ENCODE measurements around the gene SEC24B. TPM values are rescaled to one million over a fixed set of nuclear protein-coding genes. Genes with fewer than 3 reads are reported as not detected.

SEC24B gene
- total RNA-seq, 1 experiment from 2014 or later = 39.3 TPM

DNA sequence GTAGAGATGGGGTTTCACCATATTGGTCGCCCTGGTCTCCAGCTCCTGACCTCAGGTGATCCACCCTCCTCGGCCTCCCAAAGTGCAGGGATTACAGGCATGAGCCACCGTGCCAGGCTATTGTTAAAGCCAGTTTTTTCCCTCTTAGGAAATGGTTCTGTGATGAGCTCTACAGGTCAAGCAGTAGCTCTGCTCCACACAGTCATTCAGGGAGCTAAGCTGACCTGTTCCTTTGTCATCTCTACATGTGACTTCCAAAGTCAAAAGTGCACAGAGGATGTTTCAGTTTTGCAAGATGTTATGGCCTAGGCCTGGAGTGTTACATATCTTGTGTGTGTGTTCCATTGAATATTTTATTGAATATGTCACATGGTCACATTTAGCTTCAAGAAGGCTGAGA is 137.9 kb downstream of the SEC24B start:
- TF ChIP-seq, protein P1, sequence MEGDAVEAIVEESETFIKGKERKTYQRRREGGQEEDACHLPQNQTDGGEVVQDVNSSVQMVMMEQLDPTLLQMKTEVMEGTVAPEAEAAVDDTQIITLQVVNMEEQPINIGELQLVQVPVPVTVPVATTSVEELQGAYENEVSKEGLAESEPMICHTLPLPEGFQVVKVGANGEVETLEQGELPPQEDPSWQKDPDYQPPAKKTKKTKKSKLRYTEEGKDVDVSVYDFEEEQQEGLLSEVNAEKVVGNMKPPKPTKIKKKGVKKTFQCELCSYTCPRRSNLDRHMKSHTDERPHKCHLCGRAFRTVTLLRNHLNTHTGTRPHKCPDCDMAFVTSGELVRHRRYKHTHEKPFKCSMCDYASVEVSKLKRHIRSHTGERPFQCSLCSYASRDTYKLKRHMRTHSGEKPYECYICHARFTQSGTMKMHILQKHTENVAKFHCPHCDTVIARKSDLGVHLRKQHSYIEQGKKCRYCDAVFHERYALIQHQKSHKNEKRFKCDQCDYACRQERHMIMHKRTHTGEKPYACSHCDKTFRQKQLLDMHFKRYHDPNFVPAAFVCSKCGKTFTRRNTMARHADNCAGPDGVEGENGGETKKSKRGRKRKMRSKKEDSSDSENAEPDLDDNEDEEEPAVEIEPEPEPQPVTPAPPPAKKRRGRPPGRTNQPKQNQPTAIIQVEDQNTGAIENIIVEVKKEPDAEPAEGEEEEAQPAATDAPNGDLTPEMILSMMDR (conservative IDR thresholded peaks at IDR 0.05; ENCODE audit: low read depth, low read length) = no peak
- TF ChIP-seq EZH2 (IDR thresholded peaks at IDR 0.05; ENCODE audit: borderline replicate concordance, low read depth, low read length, poor library complexity, severe bottlenecking) = no peak
- no TSS peak for BruUV-seq (replicated peaks)
- no peaks in the 10 kb centered on the region for H3K36me3 ChIP-seq (ENCODE audit: insufficient read depth, low read length, poor library complexity, severe bottlenecking)
- no peaks in the 10 kb centered on the region for H3K27me3 ChIP-seq (replicated peaks; ENCODE audit: insufficient read depth, low read depth, low read length, poor library complexity)
- no peak for DNase-seq (ENCODE audit: low spot score)
- POLR2A ChIA-PET (ENCODE audit: low non-redundant PET) = no interaction called here
- H3K27ac ChIP-seq (ENCODE audit: low read depth, low read length, poor library complexity, severe bottlenecking) = no peak overlapping the region
- peaks cover 19% of the 10 kb centered on the region for H3K4me1 ChIP-seq (ENCODE audit: insufficient read depth, low read length, poor library complexity, severe bottlenecking)
- no peaks in the 10 kb centered on the region for H3K9me3 ChIP-seq (ENCODE audit: low read depth, low read length, poor library complexity, severe bottlenecking)
- CTCF ChIA-PET = no interaction called here
- intact Hi-C loops (cut with micrococcal nuclease; ENCODE audit: unreplicated experiment) = loop anchor here (5.0 kb wide), 2 partner anchors 139 to 231 kb away; partner anchors contain the start of genes CFI and SEC24B
- no peak overlapping the region for H3K4me3 ChIP-seq (ENCODE audit: low read depth, low read length, poor library complexity, severe bottlenecking)

DNA sequence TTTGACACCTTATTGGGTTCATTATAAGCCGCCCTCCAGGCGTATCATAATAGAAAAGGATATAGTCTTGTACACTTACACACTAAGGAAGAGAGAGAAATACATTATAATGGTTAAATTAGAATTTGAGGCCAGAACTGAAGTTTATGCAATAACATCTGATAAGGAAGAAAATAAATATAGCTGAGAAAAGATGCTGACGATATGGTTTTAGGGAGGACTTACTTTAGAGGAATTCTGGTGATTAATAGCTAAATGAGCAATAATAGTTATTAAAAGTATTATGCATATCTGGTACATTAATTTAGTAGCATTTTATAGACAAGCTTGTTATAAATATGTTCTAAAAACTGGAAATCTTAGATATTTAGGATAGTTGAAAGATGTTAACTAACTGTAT is 138.5 kb downstream of the SEC24B start:
- Histone ChIP-seq H3K9me3 (ENCODE audit: low read depth, low read length, poor library complexity, severe bottlenecking) (no peaks in the 10 kb centered on the region), H3K36me3 (ENCODE audit: insufficient read depth, low read length, poor library complexity, severe bottlenecking) (no peaks in the 10 kb centered on the region), H3K4me1 (ENCODE audit: insufficient read depth, low read length, poor library complexity, severe bottlenecking) (peaks cover 25% of the 10 kb centered on the region), H3K4me3 (ENCODE audit: low read depth, low read length, poor library complexity, severe bottlenecking) (no peak overlapping the region), H3K27me3 (replicated peaks; ENCODE audit: insufficient read depth, low read depth, low read length, poor library complexity) (no peaks in the 10 kb centered on the region), H3K27ac (ENCODE audit: low read depth, low read length, poor library complexity, severe bottlenecking) (no peak overlapping the region)
- ChIA-PET CTCF (no interaction called here), POLR2A (ENCODE audit: low non-redundant PET) (no interaction called here)
- no peak for DNase-seq (ENCODE audit: low spot score)
- no peak for TF ChIP-seq EZH2 (IDR thresholded peaks at IDR 0.05; ENCODE audit: borderline replicate concordance, low read depth, low read length, poor library complexity, severe bottlenecking)
- TF ChIP-seq, protein P1 (conservative IDR thresholded peaks at IDR 0.05; ENCODE audit: low read depth, low read length) = no peak
- intact Hi-C loops (cut with micrococcal nuclease; ENCODE audit: unreplicated experiment) = loop anchor here (5.0 kb wide), 2 partner anchors 140 to 230 kb away; partner anchors contain the start of genes CFI and SEC24B
- no TSS peak for BruUV-seq (replicated peaks)

DNA sequence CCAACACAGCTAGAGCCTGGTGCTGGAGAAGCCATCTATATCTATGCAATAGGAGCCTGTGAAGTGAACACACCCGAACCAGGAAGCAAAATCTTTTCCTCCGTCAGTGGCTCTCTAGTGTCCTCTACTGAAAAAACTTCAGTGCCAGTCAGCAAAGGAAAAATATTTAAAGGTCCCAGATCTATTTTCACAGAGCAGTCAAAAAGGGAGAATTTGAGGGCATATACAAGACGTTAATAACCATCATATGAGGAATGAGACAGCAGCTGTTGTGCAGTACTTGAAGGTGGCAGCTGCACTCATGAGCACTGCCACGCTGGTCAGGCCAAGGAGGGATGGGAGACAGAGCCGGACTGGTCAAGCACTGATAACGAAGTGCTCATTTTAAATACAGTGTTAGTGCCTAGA is 140.8 kb downstream of the SEC24B start:
- H3K27me3 ChIP-seq (replicated peaks; ENCODE audit: insufficient read depth, low read depth, low read length, poor library complexity) = no peaks in the 10 kb centered on the region
- peak; percentile 57 for DNase-seq (ENCODE audit: low spot score)
- H3K9me3 ChIP-seq (ENCODE audit: low read depth, low read length, poor library complexity, severe bottlenecking) = no peaks in the 10 kb centered on the region
- CTCF ChIA-PET = no interaction called here
- no TSS peak for BruUV-seq (replicated peaks)
- H3K27ac ChIP-seq (ENCODE audit: low read depth, low read length, poor library complexity, severe bottlenecking) = no peak overlapping the region
- POLR2A ChIA-PET (ENCODE audit: low non-redundant PET) = interaction anchor here (0.7 kb wide), 1 partner anchor 159 kb away, joined by 3 read pairs; no protein-coding TSS in a partner anchor
- TF ChIP-seq, protein P1 (conservative IDR thresholded peaks at IDR 0.05; ENCODE audit: low read depth, low read length) = peak; percentile 39; the same call in 1 of the 2 replicates
- no peak for TF ChIP-seq EZH2 (IDR thresholded peaks at IDR 0.05; ENCODE audit: borderline replicate concordance, low read depth, low read length, poor library complexity, severe bottlenecking)
- no peaks in the 10 kb centered on the region for H3K36me3 ChIP-seq (ENCODE audit: insufficient read depth, low read length, poor library complexity, severe bottlenecking)
- H3K4me1 ChIP-seq (ENCODE audit: insufficient read depth, low read length, poor library complexity, severe bottlenecking) = peaks cover 27% of the 10 kb centered on the region
- H3K4me3 ChIP-seq (ENCODE audit: low read depth, low read length, poor library complexity, severe bottlenecking) = no peak overlapping the region
- intact Hi-C loops (cut with micrococcal nuclease; ENCODE audit: unreplicated experiment) = loop anchor here (5.0 kb wide), 2 partner anchors 142 to 228 kb away; partner anchors contain the start of genes CFI and SEC24B
